ENCODE results near the gene TRAPPC2. TPM values are rescaled to one million over a fixed set of nuclear protein-coding genes. Genes with fewer than 3 reads are reported as not detected.

The TRAPPC2 gene
- total RNA-seq, 6 experiments from 2014 or later: 9.2 to 13.8 (median 10.2) TPM

- Mint-ChIP-seq H3K9me3 (no peaks in the 10 kb centered on the region), H3K4me1 (ENCODE audit: low read depth) (peaks cover 20% of the 10 kb centered on the region), H3K27me3 (ENCODE audit: insufficient read depth) (no peaks in the 10 kb centered on the region), H3K27ac (peak overlapping the region; percentile 36), H3K4me3 (peak overlapping the region; percentile 11; the same call in 1 of the 2 replicates), H3K36me3 (ENCODE audit: low read depth) (peaks cover 35% of the 10 kb centered on the region)
- DNase-seq: no peak
- no peak for TF ChIP-seq CTCF (IDR thresholded peaks at IDR 0.05)
These were observed 12.5 kb downstream of the TRAPPC2 start for GRCh38 chrX:13721819-13722519.

GRCh38 chrX:13721371-13721770 is 13.0 kb downstream of the TRAPPC2 start:
- DNase-seq: no peak
- H3K27ac Mint-ChIP-seq: peak overlapping the region; percentile 36; the same call in 1 of the 2 replicates
- H3K9me3 Mint-ChIP-seq: no peaks in the 10 kb centered on the region
- no peaks in the 10 kb centered on the region for H3K27me3 Mint-ChIP-seq (ENCODE audit: insufficient read depth)
- peaks cover 20% of the 10 kb centered on the region for H3K4me1 Mint-ChIP-seq (ENCODE audit: low read depth)
- H3K36me3 Mint-ChIP-seq (ENCODE audit: low read depth): peaks cover 30% of the 10 kb centered on the region
- no peak for TF ChIP-seq CTCF (IDR thresholded peaks at IDR 0.05)
- no peak overlapping the region for H3K4me3 Mint-ChIP-seq

- H3K27me3 Mint-ChIP-seq (ENCODE audit: insufficient read depth): no peaks in the 10 kb centered on the region
These were observed 15.1 kb downstream of the TRAPPC2 start for GRCh38 chrX:13719192-13719856.

GRCh38 chrX:13717700-13718472 is 16.5 kb downstream of the TRAPPC2 start:
- no peak overlapping the region for H3K4me3 Mint-ChIP-seq
- H3K9me3 Mint-ChIP-seq: no peaks in the 10 kb centered on the region
- no peaks in the 10 kb centered on the region for H3K27me3 Mint-ChIP-seq (ENCODE audit: insufficient read depth)
- TF ChIP-seq CTCF (IDR thresholded peaks at IDR 0.05): no peak
- DNase-seq: no peak
- peak overlapping the region; percentile 73 for H3K27ac Mint-ChIP-seq
- H3K4me1 Mint-ChIP-seq (ENCODE audit: low read depth): peaks cover 20% of the 10 kb centered on the region
- H3K36me3 Mint-ChIP-seq (ENCODE audit: low read depth): peaks cover 17% of the 10 kb centered on the region; the same call in 1 of the 2 replicates

More at GRCh38 chrX:13719192-13719856, 15.1 kb downstream of the TRAPPC2 start:
- H3K36me3 Mint-ChIP-seq (ENCODE audit: low read depth): peaks cover 27% of the 10 kb centered on the region
- no peaks in the 10 kb centered on the region for H3K9me3 Mint-ChIP-seq
- H3K27ac Mint-ChIP-seq: no peak overlapping the region
- no peak overlapping the region for H3K4me3 Mint-ChIP-seq
- H3K4me1 Mint-ChIP-seq (ENCODE audit: low read depth): peaks cover 20% of the 10 kb centered on the region
- DNase-seq: no peak
- no peak for TF ChIP-seq CTCF (IDR thresholded peaks at IDR 0.05)

GRCh38 chrX:13716905-13717304 is 17.5 kb downstream of the TRAPPC2 start:
- DNase-seq: no peak
- no peaks in the 10 kb centered on the region for H3K9me3 Mint-ChIP-seq
- H3K4me1 Mint-ChIP-seq (ENCODE audit: low read depth): peaks cover 14% of the 10 kb centered on the region
- no peak overlapping the region for H3K27ac Mint-ChIP-seq
- no peak for TF ChIP-seq CTCF (IDR thresholded peaks at IDR 0.05)
- H3K36me3 Mint-ChIP-seq (ENCODE audit: low read depth): peaks cover 20% of the 10 kb centered on the region; the same call in 1 of the 2 replicates
- H3K4me3 Mint-ChIP-seq: no peak overlapping the region
- no peaks in the 10 kb centered on the region for H3K27me3 Mint-ChIP-seq (ENCODE audit: insufficient read depth)

Measured in HFFc6 (cell line).